Activated CD4-positive, alpha-beta T cell treated with anti-CD3 and anti-CD28 coated beads for 36 hours (primary cell): ENCODE results near the gene GDI2. TPM values are rescaled to one million over a fixed set of nuclear protein-coding genes. Genes with fewer than 3 reads are reported as not detected.

Experiments
- ATAC-seq: fragments of 200-7000 bp; cut with Tn5 transposase; one replicate; pipeline ENCODE4 v1.10.0; 2021; ENCODE audit warnings: mild to moderate bottlenecking, moderate library complexity
- CTCF ChIA-PET: fragments of 350-600 bp; sonication (Branson Sonifier 250); formaldehyde crosslinking; loops from one replicate; lab custom pipeline; 2021; ENCODE audit warnings: antibody characterized with exemption; lab: Charles Lee
- POLR2A ChIA-PET: fragments of 350-600 bp; sonication (Branson Sonifier 250); formaldehyde crosslinking; loops from one replicate; lab custom pipeline; 2021; ENCODE audit warnings: antibody characterized with exemption, inconsistent platforms; lab: Charles Lee
- DNase-seq: peaks from one replicate; pipeline ENCODE4 v3.0.0-alpha.2; 2020
- H3K27ac Mint-ChIP-seq: one replicate; pipeline ENCODE4 v1.8.0; 2021; ENCODE audit warnings: mixed read lengths
- H3K27me3 Mint-ChIP-seq: one replicate; pipeline ENCODE4 v1.8.0; 2021; ENCODE audit warnings: mixed read lengths
- H3K36me3 Mint-ChIP-seq: one replicate; pipeline ENCODE4 v1.8.0; 2021; ENCODE audit warnings: low read depth, mixed read lengths
- H3K4me1 Mint-ChIP-seq: one replicate; pipeline ENCODE4 v1.8.0; 2021; ENCODE audit warnings: mixed read lengths
- H3K4me3 Mint-ChIP-seq: one replicate; pipeline ENCODE4 v1.8.0; 2021; ENCODE audit warnings: mild to moderate bottlenecking, moderate library complexity, mixed read lengths
- H3K9me3 Mint-ChIP-seq: one replicate; pipeline ENCODE4 v1.8.0; 2021; ENCODE audit warnings: low read depth, mixed read lengths
- intact Hi-C, 2 experiments: fragments of 100-400 bp; cut with DNase I in 1 of 2; cut with micrococcal nuclease in 1 of 2; formaldehyde crosslinking; loops; one replicate each; pipeline versions ENCODE4 v1.14.2 to v1.15.1; 2022 to 2024; cut with DNase I, micrococcal nuclease
- total RNA-seq, 2 experiments: library from RNA; stranded (reverse); gene quantifications; one replicate each; pipeline ENCODE4 v1.2.3, GENCODE V29; 2021

The GDI2 gene
- total RNA-seq, 2 experiments from 2014 or later: 276 to 290 TPM

GRCh38 chr10:5720182-5720581 is 93.1 kb downstream of the GDI2 start:
- H3K36me3 Mint-ChIP-seq: peaks cover 16% of the 10 kb centered on the region
- DNase-seq (no peak), ATAC-seq (peak; percentile 49)
- CTCF ChIA-PET: no interaction called here
- no peak overlapping the region for H3K4me3 Mint-ChIP-seq
- intact Hi-C loops: no loop called here
- POLR2A ChIA-PET: no interaction called here
- no peaks in the 10 kb centered on the region for H3K27me3 Mint-ChIP-seq
- no peaks in the 10 kb centered on the region for H3K9me3 Mint-ChIP-seq
- H3K4me1 Mint-ChIP-seq: peaks cover 25% of the 10 kb centered on the region
- H3K27ac Mint-ChIP-seq: no peak overlapping the region

DNA sequence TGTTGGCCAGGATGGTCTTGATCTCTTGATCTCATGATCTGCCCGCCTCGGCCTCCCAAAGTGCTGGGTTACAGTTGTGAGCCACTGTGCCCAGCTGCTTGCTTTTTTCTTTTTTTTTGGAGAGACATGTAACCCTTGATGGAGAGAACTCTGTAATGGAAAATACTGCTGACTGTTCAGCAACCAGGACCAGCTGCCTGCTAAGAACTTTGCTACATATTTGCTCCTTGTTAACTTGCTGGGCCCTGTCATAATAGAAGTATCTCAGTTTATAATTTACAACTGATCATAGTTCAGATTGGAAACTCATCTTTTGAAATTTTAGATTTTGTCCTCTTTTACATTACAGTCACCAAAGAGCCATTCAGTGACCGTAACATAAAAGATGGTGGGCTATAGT is 93.7 kb downstream of the GDI2 start:
- H3K36me3 Mint-ChIP-seq: peaks cover 15% of the 10 kb centered on the region
- no peak for ATAC-seq
- POLR2A ChIA-PET: no interaction called here
- H3K4me1 Mint-ChIP-seq: peaks cover 25% of the 10 kb centered on the region
- no peak for DNase-seq
- H3K4me3 Mint-ChIP-seq: no peak overlapping the region
- no peak overlapping the region for H3K27ac Mint-ChIP-seq
- H3K9me3 Mint-ChIP-seq: no peaks in the 10 kb centered on the region
- intact Hi-C loops: no loop called here
- no peaks in the 10 kb centered on the region for H3K27me3 Mint-ChIP-seq
- CTCF ChIA-PET: interaction anchor here (0.8 to 1.0 kb wide), 3 partner anchors 18 to 97 kb away, joined by 3 to 4 read pairs (median 3); no protein-coding TSS in a partner anchor

Other genes with a start within 250 kb of the GDI2 start
- 1 to 10 TPM; 6.4 to 9.8 TPM for gene ASB13, start 146.8 kb downstream of the GDI2 start, total RNA-seq
- 10 to 100 TPM; 41.9 to 45.4 TPM for gene TASOR2, start 128.6 kb downstream of the GDI2 start, total RNA-seq
- gene ANKRD16, start 76.5 kb upstream of the GDI2 start, total RNA-seq: 1 to 10 TPM; 7.5 to 8.3 TPM
- 10 to 100 TPM; 53.3 to 56.2 TPM for gene FBH1, start 76.8 kb upstream of the GDI2 start, total RNA-seq
- 10 to 100 TPM; 19.7 to 22.1 TPM for gene IL15RA, start 164.1 kb upstream of the GDI2 start, total RNA-seq
- 100 to 1,000 TPM; 659 to 980 TPM for gene IL2RA, start 248.9 kb upstream of the GDI2 start, total RNA-seq